ENCODE measurements around the gene SLC6A11.

Gene SLC6A11

GRCh38 chr3:10790713-10791112 is 25.3 kb upstream of the SLC6A11 start:
- DNase-seq (ENCODE audit: low spot score), result no peak

- no peak for DNase-seq (ENCODE audit: low spot score)
Measured at GRCh38 chr3:10792208-10792607, 23.8 kb upstream of the SLC6A11 start.

GRCh38 chr3:10798600-10799367 is 17.2 kb upstream of the SLC6A11 start:
- DNase-seq (ENCODE audit: low spot score), result no peak

- DNase-seq (ENCODE audit: low spot score), result no peak
Measured at GRCh38 chr3:10804183-10804648, 11.8 kb upstream of the SLC6A11 start.

- no peak for DNase-seq (ENCODE audit: low spot score)
Measured at GRCh38 chr3:10806006-10806405, 10.0 kb upstream of the SLC6A11 start.

GRCh38 chr3:10808130-10808735 is 7.8 kb upstream of the SLC6A11 start:
- no peak for DNase-seq (ENCODE audit: low spot score)

- DNase-seq (ENCODE audit: low spot score), result no peak
Measured at GRCh38 chr3:10808974-10809373, 7.1 kb upstream of the SLC6A11 start.

GRCh38 chr3:10810376-10810775 is 5.7 kb upstream of the SLC6A11 start:
- DNase-seq (ENCODE audit: low spot score), result no peak

- DNase-seq (ENCODE audit: low spot score), result no peak
Measured at GRCh38 chr3:10813425-10813824, 2.6 kb upstream of the SLC6A11 start.

- no peak for DNase-seq (ENCODE audit: low spot score)
Measured at GRCh38 chr3:10814623-10815022, 1.4 kb upstream of the SLC6A11 start.

GRCh38 chr3:10815487-10815886 is 541 bp upstream of the SLC6A11 start:
- DNase-seq (ENCODE audit: low spot score), result no peak

GRCh38 chr3:10816863-10817253 is 830 bp downstream of the SLC6A11 start:
- DNase-seq (ENCODE audit: low spot score), result no peak

GRCh38 chr3:10817506-10817905 is 1.5 kb downstream of the SLC6A11 start:
- no peak for DNase-seq (ENCODE audit: low spot score)

GRCh38 chr3:10822055-10822454 is 6.0 kb downstream of the SLC6A11 start:
- no peak for DNase-seq (ENCODE audit: low spot score)

- no peak for DNase-seq (ENCODE audit: low spot score)
Measured at GRCh38 chr3:10822708-10823515, 6.9 kb downstream of the SLC6A11 start.

GRCh38 chr3:10823516-10823818 is 7.4 kb downstream of the SLC6A11 start:
- no peak for DNase-seq (ENCODE audit: low spot score)

GRCh38 chr3:10824468-10824867 is 8.4 kb downstream of the SLC6A11 start:
- DNase-seq (ENCODE audit: low spot score), result no peak

GRCh38 chr3:10833855-10834414 is 17.9 kb downstream of the SLC6A11 start:
- no peak for DNase-seq (ENCODE audit: low spot score)

- DNase-seq (ENCODE audit: low spot score), result no peak
Measured at GRCh38 chr3:10834951-10835350, 18.9 kb downstream of the SLC6A11 start.

- DNase-seq (ENCODE audit: low spot score), result no peak
Measured at GRCh38 chr3:10835406-10835805, 19.4 kb downstream of the SLC6A11 start.

GRCh38 chr3:10836676-10837075 is 20.6 kb downstream of the SLC6A11 start:
- DNase-seq (ENCODE audit: low spot score), result no peak

GRCh38 chr3:10837849-10838248 is 21.8 kb downstream of the SLC6A11 start:
- no peak for DNase-seq (ENCODE audit: low spot score)

- no peak for DNase-seq (ENCODE audit: low spot score)
Measured at GRCh38 chr3:10839167-10839566, 23.1 kb downstream of the SLC6A11 start.
